GM10266 (cell line): Measurements from ENCODE around the gene KCNJ4.

Experiments used
- DNase-seq: peaks from one replicate; pipeline ENCODE4 v3.0.0; 2012; ENCODE audit errors: extremely low spot score
- TF ChIP-seq, protein P1 (sequence below): IDR thresholded peaks from 2 replicates; pipeline ENCODE4 v1.5.1; 2012; ENCODE audit warnings: mild to moderate bottlenecking, low read depth; ENCODE audit not compliant: control insufficient read depth, insufficient read depth; ENCODE audit errors: missing control alignments

Gene KCNJ4

DNA sequence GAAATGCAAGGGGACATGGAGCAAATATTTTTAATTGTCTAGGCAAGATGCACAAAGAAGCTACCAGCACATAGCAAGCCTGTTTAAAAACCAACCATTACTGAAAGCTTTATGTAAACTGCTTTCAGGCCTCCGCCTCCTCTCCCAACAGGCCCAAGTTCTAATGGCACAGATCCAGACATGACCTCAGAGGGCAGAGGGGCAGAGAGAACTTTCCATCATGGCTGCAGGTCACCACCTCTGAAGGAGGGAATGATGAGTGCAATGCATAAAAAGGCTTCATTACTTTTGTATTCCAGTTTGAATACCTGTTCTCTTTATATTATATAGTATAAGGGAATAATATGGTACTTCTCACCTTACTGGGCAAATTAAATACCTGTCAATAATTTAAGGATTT is 35.9 kb upstream of the KCNJ4 start:
- TF ChIP-seq, protein P1, sequence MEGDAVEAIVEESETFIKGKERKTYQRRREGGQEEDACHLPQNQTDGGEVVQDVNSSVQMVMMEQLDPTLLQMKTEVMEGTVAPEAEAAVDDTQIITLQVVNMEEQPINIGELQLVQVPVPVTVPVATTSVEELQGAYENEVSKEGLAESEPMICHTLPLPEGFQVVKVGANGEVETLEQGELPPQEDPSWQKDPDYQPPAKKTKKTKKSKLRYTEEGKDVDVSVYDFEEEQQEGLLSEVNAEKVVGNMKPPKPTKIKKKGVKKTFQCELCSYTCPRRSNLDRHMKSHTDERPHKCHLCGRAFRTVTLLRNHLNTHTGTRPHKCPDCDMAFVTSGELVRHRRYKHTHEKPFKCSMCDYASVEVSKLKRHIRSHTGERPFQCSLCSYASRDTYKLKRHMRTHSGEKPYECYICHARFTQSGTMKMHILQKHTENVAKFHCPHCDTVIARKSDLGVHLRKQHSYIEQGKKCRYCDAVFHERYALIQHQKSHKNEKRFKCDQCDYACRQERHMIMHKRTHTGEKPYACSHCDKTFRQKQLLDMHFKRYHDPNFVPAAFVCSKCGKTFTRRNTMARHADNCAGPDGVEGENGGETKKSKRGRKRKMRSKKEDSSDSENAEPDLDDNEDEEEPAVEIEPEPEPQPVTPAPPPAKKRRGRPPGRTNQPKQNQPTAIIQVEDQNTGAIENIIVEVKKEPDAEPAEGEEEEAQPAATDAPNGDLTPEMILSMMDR, result no peak
- no peak for DNase-seq

- no peak for DNase-seq
- TF ChIP-seq, protein P1, result no peak
Observed at GRCh38 chr22:38490475-38490874, 35.5 kb upstream of the KCNJ4 start.

GRCh38 chr22:38489561-38490145 is 34.7 kb upstream of the KCNJ4 start:
- TF ChIP-seq, protein P1, result no peak
- no peak for DNase-seq

- no peak for DNase-seq
- TF ChIP-seq, protein P1, result no peak
Observed at GRCh38 chr22:38489142-38489541, 34.1 kb upstream of the KCNJ4 start.

DNA sequence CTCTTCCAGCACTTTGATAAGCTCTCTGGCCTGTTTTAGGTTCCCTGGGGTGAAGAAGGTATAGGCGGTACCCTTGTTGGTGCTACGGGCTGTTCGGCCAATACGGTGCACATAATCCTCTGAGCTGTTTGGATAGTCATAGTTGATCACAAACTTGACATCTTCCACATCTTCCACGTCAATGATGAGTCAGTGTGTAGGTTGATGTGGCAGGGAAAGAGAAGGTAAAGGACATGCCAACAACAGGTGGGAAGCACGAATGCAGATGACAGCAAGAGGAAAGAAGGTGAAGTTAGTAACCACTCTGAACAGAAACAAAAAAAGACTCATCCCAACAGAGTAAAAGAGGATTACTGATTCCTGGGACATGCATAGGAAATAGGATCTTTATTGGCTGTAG is 32.9 kb upstream of the KCNJ4 start:
- TF ChIP-seq, protein P1, result no peak
- no peak for DNase-seq

DNA sequence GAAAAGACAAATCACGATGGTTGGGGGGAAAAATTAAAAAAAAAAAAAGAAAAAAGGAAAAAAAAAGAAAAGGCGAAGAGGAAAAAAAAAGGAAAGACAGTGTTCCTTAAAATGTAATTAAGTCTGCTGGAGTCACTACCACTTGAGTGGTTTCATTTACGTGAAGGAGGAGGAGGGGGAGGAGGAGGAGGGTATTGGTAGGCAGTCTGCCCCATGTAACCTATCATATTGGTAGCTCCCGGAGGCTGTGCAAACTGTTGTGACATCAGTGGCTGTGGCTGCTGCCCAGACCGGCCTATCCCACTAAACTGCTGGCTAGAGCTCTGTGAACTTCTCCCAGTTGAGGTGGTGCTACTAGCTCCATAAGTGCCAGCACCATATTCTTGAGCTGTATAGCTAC is 30.8 kb upstream of the KCNJ4 start:
- TF ChIP-seq, protein P1, result no peak
- no peak for DNase-seq

- no peak for DNase-seq
- TF ChIP-seq, protein P1, result no peak
Observed at GRCh38 chr22:38484244-38484643, 29.2 kb upstream of the KCNJ4 start.
